ENCODE measurements around the gene TMEM255B. TPM values are rescaled to one million over a fixed set of nuclear protein-coding genes. Genes with fewer than 3 reads are reported as not detected.
"Not testable (repeated sequence)": the region's sequence is repeated elsewhere in the genome, so short reads cannot be mapped to it uniquely, and the experiment has no call there.

The TMEM255B gene
- total RNA-seq, 1 experiment from 2014 or later = 4.7 TPM

GRCh38 chr13:113751491-113751890 is 7.5 kb upstream of the TMEM255B start (continued):
- TF ChIP-seq ZMAT4 (CRISPR knock-in tag; IDR thresholded peaks at IDR 0.05) (no peak), JUN (CRISPR knock-in tag; IDR thresholded peaks at IDR 0.05) (no peak), EMX1 (CRISPR knock-in tag; IDR thresholded peaks at IDR 0.05) (no peak), ZNF232 (CRISPR knock-in tag; IDR thresholded peaks at IDR 0.05) (no peak), TEAD1 (CRISPR knock-in tag; IDR thresholded peaks at IDR 0.05) (no peak), ZNF138 (CRISPR knock-in tag; conservative IDR thresholded peaks at IDR 0.05) (no peak), GTF2I (CRISPR knock-in tag; conservative IDR thresholded peaks at IDR 0.05) (no peak), ERG (CRISPR knock-in tag; IDR thresholded peaks at IDR 0.05) (no peak), ZNF263 (CRISPR knock-in tag; IDR thresholded peaks at IDR 0.05; ENCODE audit: low read depth) (no peak)

- H3K9me3 Mint-ChIP-seq = peaks cover 31% of the 10 kb centered on the region
- ATAC-seq; H3K4me1 Mint-ChIP-seq; DNase-seq (ENCODE audit: low spot score); H3K27ac Mint-ChIP-seq; H3K4me3 Mint-ChIP-seq; POLR2A ChIA-PET; H3K27me3 Mint-ChIP-seq (ENCODE audit: low read depth): not testable (repeated sequence)
- H3K36me3 Mint-ChIP-seq = peaks cover 15% of the 10 kb centered on the region
- CTCF ChIA-PET = interaction anchor here (0.6 kb wide), 1 partner anchor 126 kb away, joined by 3 read pairs; no protein-coding TSS in a partner anchor
Measured at GRCh38 chr13:113752211-113752986, 6.6 kb upstream of the TMEM255B start.

- no peak for ATAC-seq
- Mint-ChIP-seq H3K27me3 (ENCODE audit: low read depth) (peaks cover 16% of the 10 kb centered on the region), H3K9me3 (peaks cover 32% of the 10 kb centered on the region), H3K4me1 (peaks cover 3% of the 10 kb centered on the region), H3K36me3 (peaks cover 15% of the 10 kb centered on the region), H3K4me3 (no peak overlapping the region), H3K27ac (no peak overlapping the region)
- DNase-seq (ENCODE audit: low spot score) = no peak
- ChIA-PET CTCF (interaction anchor here (0.6 kb wide), 1 partner anchor 127 kb away, joined by 3 read pairs; no protein-coding TSS in a partner anchor), POLR2A (no interaction called here)
- no peak for TF ChIP-seq CDX4 (CRISPR knock-in tag; IDR thresholded peaks at IDR 0.05; ENCODE audit: borderline replicate concordance)
- no peak for TF ChIP-seq NFATC4 (CRISPR knock-in tag; IDR thresholded peaks at IDR 0.05)
- no peak for TF ChIP-seq ATF6 (CRISPR knock-in tag; IDR thresholded peaks at IDR 0.05)
- TF ChIP-seq TEAD4 (CRISPR knock-in tag; IDR thresholded peaks at IDR 0.05) = no peak
- no peak for TF ChIP-seq FOXJ3 (CRISPR knock-in tag; IDR thresholded peaks at IDR 0.05; ENCODE audit: borderline replicate concordance)
- no peak for TF ChIP-seq AR (CRISPR knock-in tag; IDR thresholded peaks at IDR 0.05)
- TF ChIP-seq EMX1 (CRISPR knock-in tag; IDR thresholded peaks at IDR 0.05) = no peak
- no peak for TF ChIP-seq ZNF671 (CRISPR knock-in tag; IDR thresholded peaks at IDR 0.05)
Measured at GRCh38 chr13:113753171-113753570, 5.9 kb upstream of the TMEM255B start.
